Endothelial cell of umbilical vein (primary cell): ENCODE results near the gene PLEKHG5. TPM values are rescaled to one million over a fixed set of nuclear protein-coding genes. Genes with fewer than 3 reads are reported as not detected.

Experiments used
- BruUV-seq: library from RNA; stranded (reverse); fragments of 400-500 nt; replicated peaks from 2 replicates; lab custom pipeline; 2021; lab: Mats Ljungman, UMichigan
- CTCF ChIA-PET: fragments of 300-600, 350-600 bp; sonication (Branson Sonifier 250); formaldehyde crosslinking; loops from one replicate; lab custom pipeline; 2021; ENCODE audit warnings: antibody characterized with exemption, inconsistent platforms; lab: Charles Lee
- POLR2A ChIA-PET: fragments of 300-600, 350-600 bp; sonication (Branson Sonifier 250); formaldehyde crosslinking; loops from one replicate; lab custom pipeline; 2021; ENCODE audit warnings: antibody characterized with exemption, inconsistent platforms; lab: Charles Lee
- DNase-seq: peaks from one replicate; pipeline ENCODE4 v3.0.0-alpha.2; 2011; ENCODE audit warnings: low read depth, low spot score
- FAIRE-seq: peaks from 2 replicates; lab custom pipeline; 2011; peaks lifted over from hg19 to GRCh38; lab: Jason Lieb, UNC
- H2AFZ ChIP-seq: 2 replicates; pipeline ENCODE4 v1.6.0; 2012; ENCODE audit warnings: low read depth, low read length, control low read depth, inconsistent platforms
- H3K27ac ChIP-seq: 2 replicates; pipeline ENCODE4 v1.5.1; 2011; ENCODE audit warnings: low read depth, mild to moderate bottlenecking, control low read depth, low read length, moderate library complexity; ENCODE audit not compliant: insufficient read depth
- H3K27me3 ChIP-seq, 2 experiments: 2 replicates each; pipeline versions ENCODE4 v1.6.0 to v1.6.1; 2011; ENCODE audit warnings: low read length in 2 of 2, mixed read lengths in 1 of 2; ENCODE audit not compliant: control insufficient read depth in 2 of 2, insufficient read depth in 2 of 2
- H3K36me3 ChIP-seq, 2 experiments: 2 replicates in 1 of 2; 3 replicates in 1 of 2; pipeline ENCODE4 v1.5.1; 2011; ENCODE audit warnings: low read length in 2 of 2, mild to moderate bottlenecking in 1 of 2, moderate library complexity in 1 of 2; ENCODE audit not compliant: control insufficient read depth in 2 of 2, insufficient read depth in 2 of 2; ENCODE audit errors: extremely low read depth in 1 of 2
- H3K4me1 ChIP-seq: 3 replicates; pipeline ENCODE4 v1.5.1; 2011; ENCODE audit warnings: mild to moderate bottlenecking, low read length; ENCODE audit not compliant: control insufficient read depth, insufficient read depth; ENCODE audit errors: extremely low read depth
- H3K4me2 ChIP-seq: 2 replicates; pipeline ENCODE4 v1.6.1; 2011; ENCODE audit warnings: low read length, control low read depth, mixed read lengths; ENCODE audit not compliant: insufficient read depth
- H3K4me3 ChIP-seq, 3 experiments: fragments of 200-600 bp in 1 of 3; sonication (generic), shearing (Covaris generic) in 1 of 3; replicated peaks in 1 of 3; 2 replicates each; pipeline ENCODE4 v1.5.1; 2011 to 2016; ENCODE audit warnings: control low read depth in 3 of 3, low read length in 3 of 3, mild to moderate bottlenecking in 2 of 3, inconsistent platforms in 1 of 3, low read depth in 1 of 3, moderate library complexity in 1 of 3; ENCODE audit not compliant: insufficient read depth in 1 of 3
- H3K79me2 ChIP-seq: 2 replicates; pipeline ENCODE4 v1.6.0; 2012; ENCODE audit warnings: low read length, inconsistent platforms; ENCODE audit not compliant: control insufficient read depth, insufficient read depth
- H3K9ac ChIP-seq: replicated peaks from 2 replicates; pipeline ENCODE3; 2011; ENCODE audit warnings: low read length, control low read depth; ENCODE audit not compliant: insufficient read depth; ENCODE audit errors: extremely low read depth
- H3K9me1 ChIP-seq: replicated peaks from 3 replicates; pipeline ENCODE4 v1.6.0; 2011; ENCODE audit warnings: mild to moderate bottlenecking, low read length; ENCODE audit not compliant: control insufficient read depth, insufficient read depth; ENCODE audit errors: extremely low read depth
- H3K9me3 ChIP-seq: replicated peaks from 2 replicates; pipeline ENCODE4 v1.5.1; 2012; ENCODE audit warnings: low read length, inconsistent platforms; ENCODE audit not compliant: control insufficient read depth, insufficient read depth
- H4K20me1 ChIP-seq: replicated peaks from 2 replicates; pipeline ENCODE3; 2011; ENCODE audit warnings: mild to moderate bottlenecking, low read length; ENCODE audit not compliant: control insufficient read depth, insufficient read depth; ENCODE audit errors: extremely low read depth
- CTCF ChIP-seq, 2 donors: IDR thresholded peaks; 1 replicate in 1 of 2; 2 replicates in 1 of 2; pipeline ENCODE4 v1.5.1; 2011; ENCODE audit warnings: low read length in 2 of 2, mild to moderate bottlenecking in 2 of 2, moderate library complexity in 2 of 2, control low read depth in 1 of 2, inconsistent platforms in 1 of 2, low read depth in 1 of 2; ENCODE audit not compliant: insufficient read depth in 1 of 2; ENCODE audit errors: extremely low read depth in 1 of 2
- EZH2 ChIP-seq: IDR thresholded peaks from 2 replicates; pipeline ENCODE4 v1.6.1; 2012; ENCODE audit warnings: borderline replicate concordance, low read depth, mild to moderate bottlenecking, moderate library complexity, low read length, inconsistent platforms; ENCODE audit not compliant: severe bottlenecking
- FOS ChIP-seq: IDR thresholded peaks from 2 replicates; pipeline ENCODE4 v1.6.1; 2011; ENCODE audit warnings: mild to moderate bottlenecking, low read length, moderate library complexity, borderline replicate concordance; ENCODE audit not compliant: insufficient read depth
- GATA2 ChIP-seq: IDR thresholded peaks from 2 replicates; pipeline ENCODE4 v1.7.0; 2011; ENCODE audit warnings: low read depth, mild to moderate bottlenecking, moderate library complexity, mixed read lengths, low read length; ENCODE audit not compliant: insufficient read length, insufficient read depth
- JUN ChIP-seq: IDR thresholded peaks from 2 replicates; pipeline ENCODE4 v1.6.1; 2011; ENCODE audit warnings: borderline replicate concordance, low read depth; ENCODE audit not compliant: insufficient read length, insufficient read depth
- MAX ChIP-seq: IDR thresholded peaks from 2 replicates; pipeline ENCODE4 v1.6.1; 2011; ENCODE audit not compliant: insufficient read depth, insufficient read length
- MYC ChIP-seq: IDR thresholded peaks from one replicate; pipeline ENCODE4 v1.6.1; 2011; ENCODE audit warnings: mild to moderate bottlenecking, low read depth, low read length
- POLR2A ChIP-seq: IDR thresholded peaks from 2 replicates; pipeline ENCODE4 v1.6.1; 2012; ENCODE audit warnings: low read depth, mild to moderate bottlenecking, control low read depth, low read length
- POLR2AphosphoS5 ChIP-seq: IDR thresholded peaks from 2 replicates; pipeline ENCODE4 v1.6.1; 2012; ENCODE audit warnings: low read depth, mild to moderate bottlenecking, control low read depth, low read length, moderate library complexity; ENCODE audit not compliant: insufficient read depth
- dilution Hi-C: fragments of 300-500 bp; cut with MboI; formaldehyde crosslinking; loops from one replicate; pipeline ENCODE4 v1.15.0; 2019; ENCODE audit warnings: low sequenced_read_pairs; ENCODE audit not compliant: extremely low pct_ligation_motif_present
- intact Hi-C: fragments of 100-400 bp; cut with micrococcal nuclease; formaldehyde crosslinking; loops from one replicate; pipeline ENCODE4 v1.10.0; 2022
- polyA plus RNA-seq, 4 experiments: library from polyadenylated mRNA; depleted of rRNA in 3 of 4; stranded (reverse) in 3 of 4; unstranded in 1 of 4; fragments of >200 nt; gene quantifications; 2 replicates each; pipeline versions ENCODE4 v1.2.1 to v1.2.3, GENCODE V29; 2011 to 2012; ENCODE audit warnings: missing spikeins in 1 of 4
- total RNA-seq: library from RNA; stranded (reverse); gene quantifications from 2 replicates; pipeline ENCODE4 v1.2.3, GENCODE V29; 2021

PLEKHG5 gene
- total and polyA plus RNA-seq, 2 donors (not counting 3 experiments of a cell fraction or from before 2014, with no cell fraction given) = 30.6 to 56.9 TPM

- ChIA-PET POLR2A (no interaction called here), CTCF (no interaction called here)
- Histone ChIP-seq H3K27ac (no peak overlapping the region), H3K79me2 (no peaks in the 10 kb centered on the region), H3K9me3 (no peaks in the 10 kb centered on the region), H3K9ac (no peak overlapping the region), H3K4me2 (no peak overlapping the region), H2AFZ (no peak overlapping the region), H3K9me1 (no peaks in the 10 kb centered on the region), H4K20me1 (no peaks in the 10 kb centered on the region), H3K4me3 (no peak overlapping the region), H3K27me3 (peaks cover 24 to 27% of the 10 kb centered on the region in 2 experiments), H3K4me1 (no peaks in the 10 kb centered on the region), H3K36me3 (no peaks in the 10 kb centered on the region)
- intact Hi-C loops = loop anchor here (2.0 kb wide), 1 partner anchor 42 kb away; no protein-coding TSS in a partner anchor
- TF ChIP-seq MAX = no peak
- no peak for TF ChIP-seq JUN
- no peak for TF ChIP-seq EZH2
- no peak for TF ChIP-seq FOS
- no peak for TF ChIP-seq POLR2A
- BruUV-seq = no TSS peak
- no peak for DNase-seq
- dilution Hi-C loops = no loop called here
- FAIRE-seq = no peak
Measured at GRCh38 chr1:6444377-6444776, 47.1 kb downstream of the PLEKHG5 start.

- no peak overlapping the region for H2AFZ ChIP-seq
- no peak for DNase-seq
- no peaks in the 10 kb centered on the region for H3K9me3 ChIP-seq
- H3K79me2 ChIP-seq = no peaks in the 10 kb centered on the region
- peaks cover 19 to 21% of the 10 kb centered on the region in 2 experiments for H3K27me3 ChIP-seq
- POLR2A ChIA-PET = interaction anchor here (0.7 kb wide), 1 partner anchor 49 kb away, joined by 3 read pairs; no protein-coding TSS in a partner anchor
- CTCF ChIA-PET = interaction anchor here (0.7 to 1.2 kb wide), 7 partner anchors 11 to 197 kb away, joined by 3 to 4 read pairs (median 3); partner anchors contain the start of gene HES2
- no peaks in the 10 kb centered on the region for H3K36me3 ChIP-seq
- H4K20me1 ChIP-seq = no peaks in the 10 kb centered on the region
- TF ChIP-seq FOS (no peak), POLR2AphosphoS5 (no peak), POLR2A (no peak), JUN (no peak), MYC (no peak), GATA2 (no peak), EZH2 (no peak), MAX (no peak), CTCF (IDR thresholded peaks at IDR 0.05; ENCODE audit: extremely low read depth in 1 of 2, insufficient read depth in 1 of 2, low read depth in 1 of 2, low read length in 2 of 2) (no peak)
- dilution Hi-C loops (no loop called here), intact Hi-C loops (loop anchor here (2.0 kb wide), 1 partner anchor 43 kb away; no protein-coding TSS in a partner anchor)
- no peaks in the 10 kb centered on the region for H3K4me1 ChIP-seq
- no peaks in the 10 kb centered on the region for H3K9me1 ChIP-seq
- BruUV-seq = no TSS peak
- H3K4me3 ChIP-seq = no peak overlapping the region
- no peak overlapping the region for H3K9ac ChIP-seq
- no peak overlapping the region for H3K4me2 ChIP-seq
- no peak for FAIRE-seq
- no peak overlapping the region for H3K27ac ChIP-seq
Measured at GRCh38 chr1:6443339-6444115, 47.9 kb downstream of the PLEKHG5 start.
